Measurements from ENCODE around the gene CENPP.

DNA sequence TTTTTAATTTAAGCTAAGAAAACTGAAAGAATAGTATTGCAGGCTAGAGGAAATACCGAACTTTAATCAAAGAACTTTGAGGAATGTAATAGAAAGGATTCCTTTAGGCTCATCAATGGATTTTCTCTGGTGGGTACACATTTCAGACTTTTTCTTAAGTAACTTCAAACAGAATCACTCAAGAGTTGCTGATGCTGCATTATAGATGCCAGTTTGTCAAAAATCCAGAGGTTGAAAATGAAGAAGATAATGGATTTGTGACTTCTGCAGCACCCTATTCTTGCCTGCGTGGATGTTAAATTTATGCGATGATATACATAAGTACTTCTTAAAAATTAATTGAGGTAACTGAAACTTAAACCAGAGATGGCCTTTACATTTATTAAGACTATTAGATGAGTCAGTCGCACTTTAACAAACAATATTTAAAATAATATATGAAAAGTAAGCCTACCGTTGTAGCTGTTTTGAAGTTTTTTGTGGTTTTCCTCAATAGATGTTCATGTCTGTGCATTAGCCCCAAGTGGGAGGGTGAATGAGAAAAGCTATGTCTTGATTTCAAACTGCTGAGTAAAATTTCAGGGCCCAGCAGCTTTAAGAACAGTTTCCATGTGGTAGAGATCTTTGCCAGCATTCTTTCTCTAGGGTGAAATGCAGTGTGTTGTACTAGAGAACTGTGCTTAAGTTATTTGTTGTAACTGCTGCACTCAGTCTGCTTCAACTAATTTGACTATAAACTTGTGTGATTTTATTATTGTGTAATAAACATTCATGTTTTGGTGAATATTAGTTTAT lies 78.5 kb downstream of the CENPP start, which contains the start of gene OGN:
- TF ChIP-seq, protein P1, sequence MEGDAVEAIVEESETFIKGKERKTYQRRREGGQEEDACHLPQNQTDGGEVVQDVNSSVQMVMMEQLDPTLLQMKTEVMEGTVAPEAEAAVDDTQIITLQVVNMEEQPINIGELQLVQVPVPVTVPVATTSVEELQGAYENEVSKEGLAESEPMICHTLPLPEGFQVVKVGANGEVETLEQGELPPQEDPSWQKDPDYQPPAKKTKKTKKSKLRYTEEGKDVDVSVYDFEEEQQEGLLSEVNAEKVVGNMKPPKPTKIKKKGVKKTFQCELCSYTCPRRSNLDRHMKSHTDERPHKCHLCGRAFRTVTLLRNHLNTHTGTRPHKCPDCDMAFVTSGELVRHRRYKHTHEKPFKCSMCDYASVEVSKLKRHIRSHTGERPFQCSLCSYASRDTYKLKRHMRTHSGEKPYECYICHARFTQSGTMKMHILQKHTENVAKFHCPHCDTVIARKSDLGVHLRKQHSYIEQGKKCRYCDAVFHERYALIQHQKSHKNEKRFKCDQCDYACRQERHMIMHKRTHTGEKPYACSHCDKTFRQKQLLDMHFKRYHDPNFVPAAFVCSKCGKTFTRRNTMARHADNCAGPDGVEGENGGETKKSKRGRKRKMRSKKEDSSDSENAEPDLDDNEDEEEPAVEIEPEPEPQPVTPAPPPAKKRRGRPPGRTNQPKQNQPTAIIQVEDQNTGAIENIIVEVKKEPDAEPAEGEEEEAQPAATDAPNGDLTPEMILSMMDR (conservative IDR thresholded peaks at IDR 0.05; ENCODE audit: low read depth, low read length): no peak
- no peak for TF ChIP-seq EZH2 (IDR thresholded peaks at IDR 0.05; ENCODE audit: borderline replicate concordance, low read depth, low read length, poor library complexity, severe bottlenecking)

All from A673 (cell line).